IPS-20b (cell line): ENCODE measurements around the gene MIA3.
"Not testable (repeated sequence)": the region's sequence is repeated elsewhere in the genome, so short reads cannot be mapped to it uniquely, and the experiment has no call there.

Experiments used
- H3K27ac ChIP-seq: one replicate; pipeline ENCODE4 v1.5.1; 2013; ENCODE audit warnings: low read length
- H3K27me3 ChIP-seq: 2 replicates; pipeline ENCODE4 v1.6.1; 2013; ENCODE audit warnings: mild to moderate bottlenecking, low read length, inconsistent platforms; ENCODE audit not compliant: insufficient read depth
- H3K36me3 ChIP-seq: 2 replicates; pipeline ENCODE4 v1.6.1; 2013; ENCODE audit warnings: low read depth, mild to moderate bottlenecking, inconsistent platforms, low read length, moderate library complexity; ENCODE audit not compliant: insufficient read depth
- H3K4me1 ChIP-seq: 2 replicates; pipeline ENCODE4 v1.6.1; 2013; ENCODE audit warnings: mild to moderate bottlenecking, control low read depth, inconsistent platforms, low read length, moderate library complexity; ENCODE audit not compliant: insufficient read depth
- H3K4me3 ChIP-seq: 2 replicates; pipeline ENCODE4 v1.5.1; 2013; ENCODE audit warnings: mild to moderate bottlenecking, low read length, inconsistent platforms
- H3K9ac ChIP-seq: 2 replicates; pipeline ENCODE4 v1.6.1; 2013; ENCODE audit warnings: low read depth, mild to moderate bottlenecking, inconsistent platforms, low read length, moderate library complexity
- H3K9me3 ChIP-seq: 2 replicates; pipeline ENCODE4 v1.6.1; 2013; ENCODE audit warnings: mild to moderate bottlenecking, low read depth, low read length, inconsistent platforms; ENCODE audit not compliant: insufficient read depth

Gene MIA3

GRCh38 chr1:222600281-222600680 is 17.6 kb upstream of the MIA3 start:
- Histone ChIP-seq H3K4me3 (no peak overlapping the region), H3K4me1 (no peaks in the 10 kb centered on the region), H3K27me3 (peaks cover 10% of the 10 kb centered on the region; the same call in 1 of the 2 replicates), H3K27ac (no peak overlapping the region), H3K9ac (no peak overlapping the region), H3K36me3 (no peaks in the 10 kb centered on the region), H3K9me3 (no peaks in the 10 kb centered on the region)

GRCh38 chr1:222601257-222601656 is 16.6 kb upstream of the MIA3 start:
- no peaks in the 10 kb centered on the region for H3K36me3 ChIP-seq
- no peak overlapping the region for H3K9ac ChIP-seq
- peaks cover 10% of the 10 kb centered on the region; the same call in 1 of the 2 replicates for H3K27me3 ChIP-seq
- H3K4me3 ChIP-seq, result no peak overlapping the region
- no peak overlapping the region for H3K27ac ChIP-seq
- no peaks in the 10 kb centered on the region for H3K4me1 ChIP-seq
- H3K9me3 ChIP-seq, result no peaks in the 10 kb centered on the region

- Histone ChIP-seq H3K9me3 (no peaks in the 10 kb centered on the region), H3K27ac (no peak overlapping the region), H3K27me3 (no peaks in the 10 kb centered on the region), H3K4me1 (no peaks in the 10 kb centered on the region), H3K4me3 (no peak overlapping the region), H3K9ac (no peak overlapping the region), H3K36me3 (no peaks in the 10 kb centered on the region)
These were observed 11.1 kb upstream of the MIA3 start for GRCh38 chr1:222606757-222607156.

- H3K4me3 ChIP-seq, H3K4me1 ChIP-seq, H3K36me3 ChIP-seq, H3K9me3 ChIP-seq, H3K27ac ChIP-seq, H3K9ac ChIP-seq: not testable (repeated sequence)
- peaks cover 11% of the 10 kb centered on the region for H3K27me3 ChIP-seq
These were observed 8.8 kb upstream of the MIA3 start for GRCh38 chr1:222609111-222609510.

- H3K36me3 ChIP-seq, result no peaks in the 10 kb centered on the region
- H3K27ac ChIP-seq, result no peak overlapping the region
- no peak overlapping the region for H3K4me3 ChIP-seq
These were observed 7.2 kb upstream of the MIA3 start for GRCh38 chr1:222610728-222611127.

GRCh38 chr1:222613627-222614026 is 4.3 kb upstream of the MIA3 start:
- H3K4me1 ChIP-seq, result no peaks in the 10 kb centered on the region
- peaks cover 28% of the 10 kb centered on the region for H3K27me3 ChIP-seq
- H3K4me3 ChIP-seq, result no peak overlapping the region
- H3K9ac ChIP-seq, result no peak overlapping the region
- no peaks in the 10 kb centered on the region for H3K9me3 ChIP-seq
- H3K27ac ChIP-seq, result no peak overlapping the region
- H3K36me3 ChIP-seq, result no peaks in the 10 kb centered on the region

More at GRCh38 chr1:222610728-222611127, 7.2 kb upstream of the MIA3 start:
- H3K9ac ChIP-seq, result no peak overlapping the region
- H3K4me1 ChIP-seq, result no peaks in the 10 kb centered on the region
- no peaks in the 10 kb centered on the region for H3K9me3 ChIP-seq
- H3K27me3 ChIP-seq, result peaks cover 24% of the 10 kb centered on the region

- Histone ChIP-seq H3K4me1 (peaks cover 6% of the 10 kb centered on the region; the same call in 1 of the 2 replicates), H3K4me3 (no peak overlapping the region), H3K27ac (no peak overlapping the region), H3K9ac (no peak overlapping the region), H3K9me3 (no peaks in the 10 kb centered on the region), H3K27me3 (peaks cover 28% of the 10 kb centered on the region), H3K36me3 (peaks cover 5% of the 10 kb centered on the region)
These were observed 1.4 kb upstream of the MIA3 start for GRCh38 chr1:222616525-222616924.

- H3K4me1 ChIP-seq, result peaks cover 6% of the 10 kb centered on the region; the same call in 1 of the 2 replicates
- H3K27ac ChIP-seq, result no peak overlapping the region
- H3K9ac ChIP-seq, result peak overlapping the region; percentile 84; the same call in 1 of the 2 replicates
These were observed 438 bp upstream of the MIA3 start for GRCh38 chr1:222617367-222617951.

GRCh38 chr1:222618880-222619596 is 1.1 kb downstream of the MIA3 start:
- Histone ChIP-seq H3K27ac (no peak overlapping the region), H3K9me3 (no peaks in the 10 kb centered on the region), H3K4me3 (peak overlapping the region; percentile 74), H3K4me1 (peaks cover 6% of the 10 kb centered on the region; the same call in 1 of the 2 replicates), H3K9ac (peak overlapping the region; percentile 28; the same call in 1 of the 2 replicates), H3K27me3 (peaks cover 17% of the 10 kb centered on the region), H3K36me3 (peaks cover 26% of the 10 kb centered on the region)

More at GRCh38 chr1:222617367-222617951, 438 bp upstream of the MIA3 start:
- H3K36me3 ChIP-seq, result peaks cover 11% of the 10 kb centered on the region
- peak overlapping the region; percentile 85 for H3K4me3 ChIP-seq
- H3K9me3 ChIP-seq, result no peaks in the 10 kb centered on the region
- H3K27me3 ChIP-seq, result peaks cover 28% of the 10 kb centered on the region

- no peak overlapping the region for H3K4me3 ChIP-seq
- peaks cover 40% of the 10 kb centered on the region for H3K36me3 ChIP-seq
- H3K27ac ChIP-seq, result no peak overlapping the region
- no peaks in the 10 kb centered on the region for H3K9me3 ChIP-seq
- H3K27me3 ChIP-seq, result 0 out of 2 replicates have a peak, but pooled peaks cover 4% of the 10 kb centered on the region
- peaks cover 6% of the 10 kb centered on the region; the same call in 1 of the 2 replicates for H3K4me1 ChIP-seq
- H3K9ac ChIP-seq, result no peak overlapping the region
These were observed 2.7 kb downstream of the MIA3 start for GRCh38 chr1:222620566-222620965.

GRCh38 chr1:222622765-222623164 is 4.9 kb downstream of the MIA3 start:
- Histone ChIP-seq H3K9me3 (no peaks in the 10 kb centered on the region), H3K4me1 (peaks cover 6% of the 10 kb centered on the region; the same call in 1 of the 2 replicates), H3K27ac (no peak overlapping the region), H3K9ac (no peak overlapping the region), H3K36me3 (peaks cover 62% of the 10 kb centered on the region), H3K27me3 (no peaks in the 10 kb centered on the region), H3K4me3 (no peak overlapping the region)

GRCh38 chr1:222623458-222623857 is 5.6 kb downstream of the MIA3 start:
- no peaks in the 10 kb centered on the region for H3K27me3 ChIP-seq
- no peaks in the 10 kb centered on the region for H3K9me3 ChIP-seq
- no peak overlapping the region for H3K4me3 ChIP-seq
- no peak overlapping the region for H3K9ac ChIP-seq
- peaks cover 69% of the 10 kb centered on the region for H3K36me3 ChIP-seq
- H3K4me1 ChIP-seq, result peaks cover 6% of the 10 kb centered on the region; the same call in 1 of the 2 replicates
- H3K27ac ChIP-seq, result no peak overlapping the region
